Trophoblast cell (in vitro differentiated cells and primary cell): ENCODE results near the gene HYAL2.
A peak's percentile ranks its signal among the peaks of the same experiment; 100 is the strongest.

Experiments
- DNase-seq, 2 donors: peaks; one replicate each; pipeline ENCODE4 v3.0.0-alpha.2; 2016
- H2AFZ ChIP-seq: 2 replicates; pipeline ENCODE4 v1.6.1; 2013; ENCODE audit warnings: low read length, moderate library complexity, mild to moderate bottlenecking; ENCODE audit not compliant: insufficient read depth, poor library complexity
- H2AK5ac ChIP-seq: 2 replicates; pipeline ENCODE4 v1.6.1; 2013; ENCODE audit warnings: mild to moderate bottlenecking, low read length
- H2BK120ac ChIP-seq: 2 replicates; pipeline ENCODE4 v1.6.1; 2013; ENCODE audit warnings: low read length, mild to moderate bottlenecking, moderate library complexity; ENCODE audit not compliant: insufficient read depth, poor library complexity
- H2BK12ac ChIP-seq: 2 replicates; pipeline ENCODE4 v1.6.1; 2013; ENCODE audit warnings: mild to moderate bottlenecking, low read length, moderate library complexity
- H2BK5ac ChIP-seq: 2 replicates; pipeline ENCODE4 v1.6.1; 2013; ENCODE audit warnings: low read length, low read depth, moderate library complexity, mild to moderate bottlenecking; ENCODE audit not compliant: poor library complexity
- H3K14ac ChIP-seq: 2 replicates; pipeline ENCODE4 v1.6.1; 2013; ENCODE audit warnings: mild to moderate bottlenecking, low read length
- H3K18ac ChIP-seq: 2 replicates; pipeline ENCODE4 v1.6.1; 2013; ENCODE audit warnings: mild to moderate bottlenecking, low read length
- H3K23ac ChIP-seq: 2 replicates; pipeline ENCODE4 v1.6.1; 2013; ENCODE audit warnings: low read length
- H3K27ac ChIP-seq: 2 replicates; pipeline ENCODE4 v1.5.1; 2013; ENCODE audit warnings: low read depth, mild to moderate bottlenecking, inconsistent platforms, low read length, moderate library complexity
- H3K27me3 ChIP-seq: 2 replicates; pipeline ENCODE4 v1.6.1; 2013; ENCODE audit warnings: inconsistent platforms, mild to moderate bottlenecking, low read length, moderate library complexity; ENCODE audit not compliant: insufficient read depth
- H3K36me3 ChIP-seq, 2 experiments: 1 replicate in 1 of 2; 2 replicates in 1 of 2; pipeline ENCODE4 v1.6.1; 2013; ENCODE audit warnings: low read length in 2 of 2, mild to moderate bottlenecking in 2 of 2, moderate library complexity in 1 of 2; ENCODE audit not compliant: insufficient read depth in 2 of 2, control insufficient read depth in 1 of 2
- H3K4ac ChIP-seq: 2 replicates; pipeline ENCODE4 v1.6.1; 2013; ENCODE audit warnings: low read depth, mild to moderate bottlenecking, low read length, moderate library complexity
- H3K4me1 ChIP-seq, 2 experiments: 1 replicate in 1 of 2; 2 replicates in 1 of 2; pipeline ENCODE4 v1.6.1; 2013; ENCODE audit warnings: low read length in 2 of 2, mild to moderate bottlenecking in 2 of 2, moderate library complexity in 1 of 2; ENCODE audit not compliant: insufficient read depth in 2 of 2, control insufficient read depth in 1 of 2
- H3K4me2 ChIP-seq: 2 replicates; pipeline ENCODE4 v1.6.1; 2013; ENCODE audit warnings: inconsistent platforms, mild to moderate bottlenecking, low read length, moderate library complexity
- H3K4me3 ChIP-seq: 2 replicates; pipeline ENCODE4 v1.5.1; 2013; ENCODE audit warnings: mild to moderate bottlenecking, low read depth, low read length, inconsistent platforms
- H3K79me1 ChIP-seq: one replicate; pipeline ENCODE4 v1.6.1; 2013; ENCODE audit warnings: low read length
- H3K79me2 ChIP-seq: 2 replicates; pipeline ENCODE4 v1.6.1; 2013; ENCODE audit warnings: low read length, mild to moderate bottlenecking; ENCODE audit not compliant: control insufficient read depth, insufficient read depth, poor library complexity
- H3K9ac ChIP-seq: 2 replicates; pipeline ENCODE4 v1.6.1; 2013; ENCODE audit warnings: mild to moderate bottlenecking, low read length
- H3K9me3 ChIP-seq: 2 replicates; pipeline ENCODE4 v1.6.1; 2013; ENCODE audit warnings: low read depth, mild to moderate bottlenecking, control low read depth, inconsistent platforms, low read length; ENCODE audit not compliant: insufficient read depth
- H4K12ac ChIP-seq: 2 replicates; pipeline ENCODE4 v1.6.1; 2013; ENCODE audit warnings: low read depth, mild to moderate bottlenecking, low read length, moderate library complexity
- H4K8ac ChIP-seq: 2 replicates; pipeline ENCODE4 v1.6.1; 2013; ENCODE audit warnings: low read depth, mild to moderate bottlenecking, low read length, moderate library complexity
- H4K91ac ChIP-seq: one replicate; pipeline ENCODE4 v1.6.1; 2013; ENCODE audit warnings: low read depth, mild to moderate bottlenecking, low read length, moderate library complexity
- WGBS: extraction: QIAGEN DNeasy Blood & Tissue Kit; methylation state at CpG from one replicate; pipeline ENCODE4 v1.1.7; 2013; ENCODE audit warnings: missing lambda C conversion rate; ENCODE audit not compliant: insufficient read length, insufficient coverage; ENCODE audit errors: extremely low coverage; 5-methylcytosine and 5-hydroxymethylcytosine counted together

The HYAL2 gene

GRCh38 chr3:50294492-50295403 is 27.8 kb downstream of the HYAL2 start:
- no peak overlapping the region for H2BK12ac ChIP-seq
- peaks cover 9 to 16% of the 10 kb centered on the region in 2 experiments for H3K4me1 ChIP-seq
- no peak for DNase-seq

GRCh38 chr3:50294089-50294488 is 28.5 kb downstream of the HYAL2 start:
- peaks cover 17% of the 10 kb centered on the region for H3K79me1 ChIP-seq
- H3K4me1 ChIP-seq = peaks cover 9 to 15% of the 10 kb centered on the region in 2 experiments
- H2BK120ac ChIP-seq = no peak overlapping the region
- H2BK12ac ChIP-seq = no peak overlapping the region
- peaks cover 19% of the 10 kb centered on the region in 2 experiments for H3K36me3 ChIP-seq
- H3K14ac ChIP-seq = no peak overlapping the region
- H3K23ac ChIP-seq = no peak overlapping the region
- H2AFZ ChIP-seq = no peak overlapping the region
- H3K18ac ChIP-seq = no peak overlapping the region
- no peaks in the 10 kb centered on the region for H3K9me3 ChIP-seq
- no peak overlapping the region for H2BK5ac ChIP-seq
- H3K4ac ChIP-seq = no peak overlapping the region
- no peak overlapping the region for H3K4me2 ChIP-seq
- H2AK5ac ChIP-seq = no peak overlapping the region
- H3K27me3 ChIP-seq = no peaks in the 10 kb centered on the region
- H4K12ac ChIP-seq = no peak overlapping the region
- WGBS = no CpG with 5 or more reads among the region's 4 CpGs
- no peak overlapping the region for H3K27ac ChIP-seq
- no peak overlapping the region for H4K8ac ChIP-seq
- no peak overlapping the region for H4K91ac ChIP-seq
- H3K79me2 ChIP-seq = peaks cover 7% of the 10 kb centered on the region
- no peak overlapping the region for H3K9ac ChIP-seq
- H3K4me3 ChIP-seq = no peak overlapping the region
- DNase-seq = no peak

More at GRCh38 chr3:50294492-50295403, 27.8 kb downstream of the HYAL2 start:
- Histone ChIP-seq H4K12ac (no peak overlapping the region), H4K8ac (no peak overlapping the region), H2BK5ac (no peak overlapping the region), H3K9ac (no peak overlapping the region), H3K36me3 (peaks cover 12% of the 10 kb centered on the region in 2 experiments), H3K23ac (no peak overlapping the region), H3K4me2 (no peak overlapping the region), H2BK120ac (no peak overlapping the region), H3K9me3 (no peaks in the 10 kb centered on the region), H3K79me1 (peaks cover 18% of the 10 kb centered on the region), H3K4ac (no peak overlapping the region), H3K27me3 (no peaks in the 10 kb centered on the region), H3K4me3 (no peak overlapping the region), H3K79me2 (peaks cover 7% of the 10 kb centered on the region), H3K18ac (no peak overlapping the region), H2AFZ (no peak overlapping the region), H3K27ac (no peak overlapping the region), H4K91ac (no peak overlapping the region), H2AK5ac (no peak overlapping the region), H3K14ac (no peak overlapping the region)
- no CpG with 5 or more reads among the region's 22 CpGs for WGBS

- Histone ChIP-seq H3K27ac (no peak overlapping the region), H3K27me3 (no peaks in the 10 kb centered on the region)
Measured at GRCh38 chr3:50293079-50293801, 29.3 kb downstream of the HYAL2 start.

GRCh38 chr3:50292159-50293078 is 30.1 kb downstream of the HYAL2 start, which contains the start of gene IFRD2:
IFRD2 (minus strand) TSS chr3:50292429; CDS start chr3:50292274, 155 bp downstream.
- peak; percentile 97 to 98 for DNase-seq
- H3K27me3 ChIP-seq = no peaks in the 10 kb centered on the region
- H3K4ac ChIP-seq = peak within 1 kb of the TSS; percentile 91
- peak within 1 kb of the TSS; percentile 15 for H2BK5ac ChIP-seq
- peak within 1 kb of the TSS; percentile 92 for H3K9ac ChIP-seq
- peaks cover 6 to 10% of the 10 kb centered on the region in 2 experiments for H3K4me1 ChIP-seq
- peaks cover 9% of the 10 kb centered on the region for H3K79me1 ChIP-seq
- peak within 1 kb of the TSS; percentile 93 for H4K8ac ChIP-seq
- H3K23ac ChIP-seq = no peak within 1 kb of the TSS
- H3K14ac ChIP-seq = peak within 1 kb of the TSS; percentile 56
- H2AK5ac ChIP-seq = peak within 1 kb of the TSS; percentile 78
- peak within 1 kb of the TSS; percentile 71 for H4K91ac ChIP-seq
- H3K9me3 ChIP-seq = peaks cover 2% of the 10 kb centered on the region
- no peak within 1 kb of the TSS for H2BK12ac ChIP-seq
- peaks cover 35 to 36% of the 10 kb centered on the region in 2 experiments for H3K36me3 ChIP-seq
- H3K27ac ChIP-seq = no peak within 1 kb of the TSS
- H2BK120ac ChIP-seq = peak within 1 kb of the TSS; percentile 4
- H3K4me3 ChIP-seq = peak within 1 kb of the TSS; percentile 87
- H3K4me2 ChIP-seq = peak within 1 kb of the TSS; percentile 99
- H3K79me2 ChIP-seq = peaks cover 4% of the 10 kb centered on the region
- H3K18ac ChIP-seq = peak within 1 kb of the TSS; percentile 48
- no CpG with 5 or more reads among the region's 67 CpGs for WGBS
- peak within 1 kb of the TSS; percentile 82 for H4K12ac ChIP-seq
- peak within 1 kb of the TSS; percentile 77 for H2AFZ ChIP-seq

More at GRCh38 chr3:50293079-50293801, 29.3 kb downstream of the HYAL2 start:
- Histone ChIP-seq H3K23ac (no peak overlapping the region), H2AFZ (no peak overlapping the region), H2AK5ac (no peak overlapping the region), H3K4me2 (no peak overlapping the region), H3K79me2 (peaks cover 4% of the 10 kb centered on the region), H3K14ac (no peak overlapping the region), H3K9me3 (peaks cover 1% of the 10 kb centered on the region), H3K18ac (no peak overlapping the region), H3K4me1 (peaks cover 6 to 11% of the 10 kb centered on the region in 2 experiments), H4K12ac (peak overlapping the region; percentile 82), H3K36me3 (peaks cover 27 to 28% of the 10 kb centered on the region in 2 experiments), H2BK120ac (no peak overlapping the region), H3K4me3 (no peak overlapping the region), H2BK5ac (no peak overlapping the region), H4K8ac (peak overlapping the region; percentile 93), H2BK12ac (no peak overlapping the region), H3K79me1 (peaks cover 10% of the 10 kb centered on the region), H3K4ac (no peak overlapping the region), H3K9ac (no peak overlapping the region), H4K91ac (peak overlapping the region; percentile 53)
- WGBS = no CpG with 5 or more reads among the region's 12 CpGs
- no peak for DNase-seq
